Glutamatergic neuron (in vitro differentiated cells): ENCODE results near the gene CYFIP2. TPM values are rescaled to one million over a fixed set of nuclear protein-coding genes. Genes with fewer than 3 reads are reported as not detected.
A peak's percentile ranks its signal among the peaks of the same experiment; 100 is the strongest.

ENCODE experiments used
- DNase-seq: peaks from one replicate; pipeline ENCODE4 v3.0.0; 2022
- H3K27ac Mint-ChIP-seq: one replicate; pipeline ENCODE4 v1.8.0; 2020; ENCODE audit warnings: mild to moderate bottlenecking, mixed read lengths, inconsistent platforms; ENCODE audit not compliant: unreplicated experiment
- H3K27me3 Mint-ChIP-seq: one replicate; pipeline ENCODE4 v1.8.0; 2020; ENCODE audit warnings: mild to moderate bottlenecking, moderate library complexity, mixed read lengths, inconsistent platforms; ENCODE audit not compliant: unreplicated experiment
- H3K36me3 Mint-ChIP-seq: one replicate; pipeline ENCODE4 v1.8.0; 2020; ENCODE audit warnings: mild to moderate bottlenecking, mixed read lengths, inconsistent platforms; ENCODE audit not compliant: unreplicated experiment
- H3K4me1 Mint-ChIP-seq: one replicate; pipeline ENCODE4 v1.8.0; 2020; ENCODE audit warnings: mild to moderate bottlenecking, low read depth, mixed read lengths, inconsistent platforms; ENCODE audit not compliant: unreplicated experiment
- H3K4me3 Mint-ChIP-seq: one replicate; pipeline ENCODE4 v1.8.0; 2020; ENCODE audit warnings: mild to moderate bottlenecking, mixed read lengths, inconsistent platforms; ENCODE audit not compliant: unreplicated experiment
- H3K9me3 Mint-ChIP-seq: one replicate; pipeline ENCODE4 v1.8.0; 2020; ENCODE audit warnings: mild to moderate bottlenecking, moderate library complexity, mixed read lengths, inconsistent platforms; ENCODE audit not compliant: unreplicated experiment
- long read RNA-seq: library from polyadenylated mRNA; unstranded; transcript quantifications from one replicate; pipeline ENCODE4 v2.0.0, GENCODE V29; 2020; ENCODE audit not compliant: unreplicated experiment
- total RNA-seq: library from RNA; stranded (reverse); fragmentation: NEBNext Ultra II Directional; extraction: Animal tissue kit (Norgen Biotek cat#: 25700); gene quantifications from one replicate; pipeline ENCODE4 v1.2.1, GENCODE V29; 2021; ENCODE audit not compliant: unreplicated experiment
- TF ChIP-seq, protein P1 (sequence below): fragments of 200-600 bp; sonication (generic); IDR thresholded peaks from one replicate; pipeline ENCODE4 v1.5.0; 2021; ENCODE audit not compliant: partially characterized antibody, unreplicated experiment

Gene CYFIP2
- 120 TPM for total RNA-seq
- long read RNA-seq, full-length matches to known transcripts: 7 of 15 reads
- long read RNA-seq, partial matches to known transcripts: 4 of 15 reads
- long read RNA-seq, other reads (novel, unspliced or antisense): 4 of 15 reads

DNA sequence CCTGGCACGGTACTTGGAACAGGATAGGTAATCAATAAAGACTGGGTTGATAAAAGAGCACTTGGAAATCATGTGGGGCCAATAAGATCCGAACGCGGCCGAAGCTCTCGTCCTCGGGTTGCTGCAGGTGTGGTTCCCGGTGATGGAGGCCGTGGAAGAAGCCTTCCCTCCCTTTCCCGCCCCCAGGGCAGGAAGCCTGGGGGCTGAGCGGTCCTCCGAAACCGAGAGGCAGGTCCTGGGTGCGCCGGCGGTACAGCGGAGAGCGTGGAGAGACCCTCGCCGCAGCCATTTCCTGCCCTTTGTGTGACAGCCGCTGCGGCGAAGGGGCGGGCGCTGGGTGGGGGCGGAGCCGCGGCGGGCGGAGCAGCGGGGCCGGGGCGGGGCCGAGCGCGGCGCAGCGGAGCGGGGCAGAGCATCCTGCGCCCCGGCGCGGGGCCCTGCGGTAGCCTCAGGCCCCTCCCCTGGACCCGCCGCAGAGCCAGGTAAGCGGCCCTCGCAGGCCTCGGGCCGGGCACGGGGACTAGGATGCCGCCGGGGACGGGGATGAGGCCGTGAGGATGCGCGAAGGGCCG is at the start of gene CYFIP2:
Gene CYFIP2, plus strand, starts transcription at position 410 of the 572 bp plus-strand sequence. CDS start 19,239 bp downstream, outside the sequence.
- Mint-ChIP-seq H3K36me3 (no peaks in the 10 kb centered on the region), H3K9me3 (peaks cover 3% of the 10 kb centered on the region), H3K27ac (peak within 1 kb of the TSS; percentile 98), H3K4me3 (peak within 1 kb of the TSS; percentile 96), H3K27me3 (peaks cover 2% of the 10 kb centered on the region), H3K4me1 (peaks cover 6% of the 10 kb centered on the region)
- peak; percentile 87 for DNase-seq
- TF ChIP-seq, protein P1, sequence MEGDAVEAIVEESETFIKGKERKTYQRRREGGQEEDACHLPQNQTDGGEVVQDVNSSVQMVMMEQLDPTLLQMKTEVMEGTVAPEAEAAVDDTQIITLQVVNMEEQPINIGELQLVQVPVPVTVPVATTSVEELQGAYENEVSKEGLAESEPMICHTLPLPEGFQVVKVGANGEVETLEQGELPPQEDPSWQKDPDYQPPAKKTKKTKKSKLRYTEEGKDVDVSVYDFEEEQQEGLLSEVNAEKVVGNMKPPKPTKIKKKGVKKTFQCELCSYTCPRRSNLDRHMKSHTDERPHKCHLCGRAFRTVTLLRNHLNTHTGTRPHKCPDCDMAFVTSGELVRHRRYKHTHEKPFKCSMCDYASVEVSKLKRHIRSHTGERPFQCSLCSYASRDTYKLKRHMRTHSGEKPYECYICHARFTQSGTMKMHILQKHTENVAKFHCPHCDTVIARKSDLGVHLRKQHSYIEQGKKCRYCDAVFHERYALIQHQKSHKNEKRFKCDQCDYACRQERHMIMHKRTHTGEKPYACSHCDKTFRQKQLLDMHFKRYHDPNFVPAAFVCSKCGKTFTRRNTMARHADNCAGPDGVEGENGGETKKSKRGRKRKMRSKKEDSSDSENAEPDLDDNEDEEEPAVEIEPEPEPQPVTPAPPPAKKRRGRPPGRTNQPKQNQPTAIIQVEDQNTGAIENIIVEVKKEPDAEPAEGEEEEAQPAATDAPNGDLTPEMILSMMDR: no peak

DNA sequence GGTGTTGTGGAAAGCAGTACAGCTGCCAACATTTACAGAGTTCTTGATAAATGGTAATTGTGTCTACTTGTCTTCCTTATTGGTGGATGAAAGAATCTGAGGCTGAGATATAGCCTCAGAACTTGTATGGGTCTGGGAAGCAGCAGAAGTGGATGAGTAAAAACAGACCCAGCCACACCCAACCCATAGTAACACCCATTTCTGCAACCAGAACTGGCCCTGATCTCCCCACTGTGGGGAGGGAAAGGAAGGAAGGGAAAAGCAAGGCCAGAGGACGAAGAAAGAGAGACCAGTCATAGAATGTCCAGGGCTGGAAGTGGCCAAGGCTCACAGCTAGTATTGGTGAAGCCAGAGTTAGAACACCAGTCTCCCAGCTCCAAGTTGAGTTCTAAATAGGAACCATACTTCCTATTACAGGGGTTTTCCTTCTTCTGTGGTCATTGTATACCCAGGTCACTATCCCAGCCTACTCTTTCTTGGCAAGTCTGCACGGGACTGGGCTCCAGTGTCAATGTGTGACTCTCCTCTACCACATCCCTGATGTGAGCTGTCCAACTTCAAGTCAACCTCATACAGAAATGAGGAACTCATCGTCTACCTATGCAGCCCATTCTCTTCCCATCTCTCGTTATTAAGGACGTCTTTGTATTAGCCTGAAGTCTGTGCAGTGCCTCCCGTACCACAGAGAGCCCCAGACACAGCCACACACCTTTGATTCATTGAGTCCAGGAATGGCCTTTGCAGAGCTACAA is 49.4 kb upstream of the CYFIP2 start:
- Mint-ChIP-seq H3K4me1 (no peaks in the 10 kb centered on the region), H3K27ac (no peak overlapping the region), H3K9me3 (no peaks in the 10 kb centered on the region), H3K27me3 (peaks cover 2% of the 10 kb centered on the region), H3K4me3 (no peak overlapping the region), H3K36me3 (no peaks in the 10 kb centered on the region)
- TF ChIP-seq, protein P1: no peak
- no peak for DNase-seq

DNA sequence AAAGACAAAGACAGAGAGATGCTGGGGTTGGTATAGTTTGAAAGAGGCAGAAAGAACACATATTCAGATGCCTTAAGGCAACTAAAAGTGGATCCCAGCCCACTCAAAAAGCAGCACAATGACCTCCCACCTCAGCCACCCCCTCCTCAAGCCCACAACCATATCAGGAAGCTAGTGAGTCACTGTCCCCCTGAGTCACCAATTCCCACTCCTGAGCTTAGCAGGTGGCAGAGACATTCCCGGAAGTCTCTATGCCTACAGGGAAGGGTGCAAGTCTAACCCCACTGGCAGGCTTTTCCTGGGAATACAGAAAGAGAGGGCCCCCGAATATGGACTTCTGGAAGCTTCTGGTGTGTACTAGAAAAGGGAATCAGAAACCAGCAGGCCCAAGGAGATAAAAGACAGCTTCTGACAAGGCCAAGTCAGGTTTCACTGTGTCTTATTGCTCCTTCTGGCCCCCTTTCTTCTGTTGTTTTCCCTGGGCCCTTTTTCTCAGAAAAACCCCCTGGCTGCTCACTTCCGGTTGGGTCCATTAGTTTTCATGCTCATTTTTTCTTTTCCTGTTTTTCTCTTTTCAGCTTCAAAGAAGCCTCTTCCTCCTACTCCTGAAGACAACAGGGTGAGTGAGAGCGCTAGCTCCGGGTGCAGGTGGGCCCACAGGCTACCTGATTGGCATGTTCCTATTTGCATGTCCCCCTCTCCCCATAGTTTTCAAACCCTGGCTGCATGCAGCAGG is 48.5 kb upstream of the CYFIP2 start:
- H3K9me3 Mint-ChIP-seq: no peaks in the 10 kb centered on the region
- H3K4me3 Mint-ChIP-seq: no peak overlapping the region
- DNase-seq: no peak
- no peaks in the 10 kb centered on the region for H3K36me3 Mint-ChIP-seq
- TF ChIP-seq, protein P1: no peak
- peaks cover 2% of the 10 kb centered on the region for H3K27me3 Mint-ChIP-seq
- H3K27ac Mint-ChIP-seq: no peak overlapping the region
- no peaks in the 10 kb centered on the region for H3K4me1 Mint-ChIP-seq

DNA sequence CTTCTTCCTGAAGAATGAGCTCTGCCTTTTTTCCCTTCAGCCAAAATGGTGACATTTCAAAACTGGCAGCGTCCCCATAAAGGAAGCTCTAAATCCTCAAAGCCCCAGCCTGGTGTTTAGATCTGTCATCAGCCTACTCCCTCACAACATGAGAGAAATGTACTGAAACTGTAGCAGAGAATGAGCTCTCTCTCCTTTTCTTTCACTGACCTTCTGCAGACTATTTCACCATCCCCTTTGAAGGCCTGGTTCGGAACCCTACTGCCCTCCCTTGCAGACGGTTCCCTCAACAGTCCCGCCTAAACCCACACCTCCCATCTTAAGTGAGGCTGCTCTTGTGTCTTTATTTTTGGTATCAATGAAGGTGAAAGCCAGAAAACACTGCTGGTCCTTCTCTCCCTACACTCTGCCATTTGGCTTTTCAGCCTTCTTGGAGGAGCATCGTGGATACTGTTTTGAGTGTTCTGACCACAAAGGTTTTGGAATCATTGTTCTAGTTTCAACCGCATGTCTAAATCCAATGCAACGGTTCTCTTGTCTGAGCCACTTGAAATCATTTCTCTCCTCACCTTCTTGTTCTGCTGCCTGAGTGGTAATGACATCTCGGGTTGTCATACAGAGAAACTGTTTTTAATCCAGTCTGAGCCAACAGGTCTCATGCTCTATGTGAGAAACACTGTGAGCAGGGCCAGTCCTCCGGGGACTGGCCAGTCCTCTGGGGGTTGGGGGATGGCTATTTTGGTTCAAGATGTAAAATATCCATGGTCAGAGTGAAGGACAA is 46.2 kb upstream of the CYFIP2 start:
- Mint-ChIP-seq H3K9me3 (no peaks in the 10 kb centered on the region), H3K4me3 (no peak overlapping the region), H3K36me3 (no peaks in the 10 kb centered on the region), H3K27ac (no peak overlapping the region), H3K4me1 (no peaks in the 10 kb centered on the region), H3K27me3 (peaks cover 2% of the 10 kb centered on the region)
- DNase-seq: no peak
- TF ChIP-seq, protein P1: no peak
